Liver (tissue), 2 donors: ENCODE measurements around the gene ARSB.

Experiments used
- TF ChIP-seq, protein P1 (sequence below): fragments of 150-350 bp; IDR thresholded peaks from 2 replicates; pipeline ENCODE4 v1.5.1; 2017; ENCODE audit warnings: improper control_type of control experiment, low read depth, low read length; ENCODE audit not compliant: missing input control
- TF ChIP-seq, protein P2 (sequence below): IDR thresholded peaks from 2 replicates; pipeline ENCODE4 v1.6.1; 2016; ENCODE audit warnings: antibody characterized with exemption, mild to moderate bottlenecking
- donor health status: healthy.

GRCh38 chr5:78843436-78843835 lies 141.7 kb downstream of the ARSB start:
- TF ChIP-seq, protein P1, sequence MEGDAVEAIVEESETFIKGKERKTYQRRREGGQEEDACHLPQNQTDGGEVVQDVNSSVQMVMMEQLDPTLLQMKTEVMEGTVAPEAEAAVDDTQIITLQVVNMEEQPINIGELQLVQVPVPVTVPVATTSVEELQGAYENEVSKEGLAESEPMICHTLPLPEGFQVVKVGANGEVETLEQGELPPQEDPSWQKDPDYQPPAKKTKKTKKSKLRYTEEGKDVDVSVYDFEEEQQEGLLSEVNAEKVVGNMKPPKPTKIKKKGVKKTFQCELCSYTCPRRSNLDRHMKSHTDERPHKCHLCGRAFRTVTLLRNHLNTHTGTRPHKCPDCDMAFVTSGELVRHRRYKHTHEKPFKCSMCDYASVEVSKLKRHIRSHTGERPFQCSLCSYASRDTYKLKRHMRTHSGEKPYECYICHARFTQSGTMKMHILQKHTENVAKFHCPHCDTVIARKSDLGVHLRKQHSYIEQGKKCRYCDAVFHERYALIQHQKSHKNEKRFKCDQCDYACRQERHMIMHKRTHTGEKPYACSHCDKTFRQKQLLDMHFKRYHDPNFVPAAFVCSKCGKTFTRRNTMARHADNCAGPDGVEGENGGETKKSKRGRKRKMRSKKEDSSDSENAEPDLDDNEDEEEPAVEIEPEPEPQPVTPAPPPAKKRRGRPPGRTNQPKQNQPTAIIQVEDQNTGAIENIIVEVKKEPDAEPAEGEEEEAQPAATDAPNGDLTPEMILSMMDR, result no peak
- TF ChIP-seq, protein P2, sequence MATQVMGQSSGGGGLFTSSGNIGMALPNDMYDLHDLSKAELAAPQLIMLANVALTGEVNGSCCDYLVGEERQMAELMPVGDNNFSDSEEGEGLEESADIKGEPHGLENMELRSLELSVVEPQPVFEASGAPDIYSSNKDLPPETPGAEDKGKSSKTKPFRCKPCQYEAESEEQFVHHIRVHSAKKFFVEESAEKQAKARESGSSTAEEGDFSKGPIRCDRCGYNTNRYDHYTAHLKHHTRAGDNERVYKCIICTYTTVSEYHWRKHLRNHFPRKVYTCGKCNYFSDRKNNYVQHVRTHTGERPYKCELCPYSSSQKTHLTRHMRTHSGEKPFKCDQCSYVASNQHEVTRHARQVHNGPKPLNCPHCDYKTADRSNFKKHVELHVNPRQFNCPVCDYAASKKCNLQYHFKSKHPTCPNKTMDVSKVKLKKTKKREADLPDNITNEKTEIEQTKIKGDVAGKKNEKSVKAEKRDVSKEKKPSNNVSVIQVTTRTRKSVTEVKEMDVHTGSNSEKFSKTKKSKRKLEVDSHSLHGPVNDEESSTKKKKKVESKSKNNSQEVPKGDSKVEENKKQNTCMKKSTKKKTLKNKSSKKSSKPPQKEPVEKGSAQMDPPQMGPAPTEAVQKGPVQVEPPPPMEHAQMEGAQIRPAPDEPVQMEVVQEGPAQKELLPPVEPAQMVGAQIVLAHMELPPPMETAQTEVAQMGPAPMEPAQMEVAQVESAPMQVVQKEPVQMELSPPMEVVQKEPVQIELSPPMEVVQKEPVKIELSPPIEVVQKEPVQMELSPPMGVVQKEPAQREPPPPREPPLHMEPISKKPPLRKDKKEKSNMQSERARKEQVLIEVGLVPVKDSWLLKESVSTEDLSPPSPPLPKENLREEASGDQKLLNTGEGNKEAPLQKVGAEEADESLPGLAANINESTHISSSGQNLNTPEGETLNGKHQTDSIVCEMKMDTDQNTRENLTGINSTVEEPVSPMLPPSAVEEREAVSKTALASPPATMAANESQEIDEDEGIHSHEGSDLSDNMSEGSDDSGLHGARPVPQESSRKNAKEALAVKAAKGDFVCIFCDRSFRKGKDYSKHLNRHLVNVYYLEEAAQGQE, result no peak
